Colonic mucosa (tissue), 4 donors: ENCODE measurements around the gene M1AP. TPM values are rescaled to one million over a fixed set of nuclear protein-coding genes. Genes with fewer than 3 reads are reported as not detected.

ENCODE experiments used
- DNase-seq: peaks from one replicate; pipeline ENCODE4 v3.0.0-alpha.2; 2020
- H3K27ac ChIP-seq: fragments of 200-600 bp; one replicate; pipeline ENCODE4 v1.8.0; 2021
- H3K27me3 ChIP-seq: fragments of 200-600 bp; one replicate; pipeline ENCODE4 v1.8.0; 2021
- H3K36me3 ChIP-seq: fragments of 200-600 bp; one replicate; pipeline ENCODE4 v1.8.0; 2021
- H3K4me1 ChIP-seq: fragments of 200-600 bp; one replicate; pipeline ENCODE4 v1.8.0; 2021; ENCODE audit warnings: mild to moderate bottlenecking
- H3K4me3 ChIP-seq: fragments of 200-600 bp; one replicate; pipeline ENCODE4 v1.8.0; 2021
- H3K9ac ChIP-seq, 2 donors: one replicate each; pipeline ENCODE4 v1.7.0; 2013; ENCODE audit warnings: control low read depth in 2 of 2, low read depth in 2 of 2, low read length in 2 of 2
- H3K9me3 ChIP-seq: fragments of 200-600 bp; one replicate; pipeline ENCODE4 v1.8.0; 2021
- CTCF ChIP-seq: fragments of 200-600 bp; IDR thresholded peaks from one replicate; pipeline ENCODE4 v1.8.0; 2022; ENCODE audit warnings: antibody characterized with exemption, mild to moderate bottlenecking
- intact Hi-C: fragments of 100-400 bp; cut with DNase I; formaldehyde crosslinking; loops from one replicate; pipeline ENCODE4 v1.14.1; 2022
- total RNA-seq, 2 donors: library from RNA; stranded (reverse); fragmentation: NEBNext Ultra II Directional in 1 of 2; extraction: Animal tissue kit (Norgen Biotek cat#: 25700) in 1 of 2; gene quantifications; one replicate each; pipeline ENCODE4 v1.2.1, GENCODE V29; 2021
- donor health status: healthy.
- donor health status: DM: no; HTN: no; CAD: no.
- donor health status: DM: no; HTN: no; CAD: no.

Gene M1AP
- total RNA-seq, 2 donors from 2014 or later = 0.35 TPM; not detected in 1

GRCh38 chr2:74628538-74629105 is 19.5 kb downstream of the M1AP start:
- Histone ChIP-seq H3K27ac (no peak overlapping the region), H3K4me1 (no peaks in the 10 kb centered on the region), H3K36me3 (no peaks in the 10 kb centered on the region), H3K4me3 (no peak overlapping the region), H3K9ac (no peak overlapping the region), H3K27me3 (no peaks in the 10 kb centered on the region), H3K9me3 (no peaks in the 10 kb centered on the region)
- intact Hi-C loops = no loop called here
- no peak for TF ChIP-seq CTCF
- DNase-seq = no peak

- DNase-seq = no peak
- H3K27me3 ChIP-seq = no peaks in the 10 kb centered on the region
- no peak overlapping the region for H3K27ac ChIP-seq
- H3K4me1 ChIP-seq = no peaks in the 10 kb centered on the region
- no peaks in the 10 kb centered on the region for H3K36me3 ChIP-seq
- H3K4me3 ChIP-seq = no peak overlapping the region
- no peak overlapping the region for H3K9ac ChIP-seq
- TF ChIP-seq CTCF = no peak
- intact Hi-C loops = no loop called here
- no peaks in the 10 kb centered on the region for H3K9me3 ChIP-seq
Observed at GRCh38 chr2:74625658-74626425, 22.3 kb downstream of the M1AP start.

- H3K27me3 ChIP-seq = no peaks in the 10 kb centered on the region
- DNase-seq = no peak
- no peak overlapping the region for H3K9ac ChIP-seq
- intact Hi-C loops = no loop called here
- H3K27ac ChIP-seq = no peak overlapping the region
- no peak overlapping the region for H3K4me3 ChIP-seq
- H3K4me1 ChIP-seq = no peaks in the 10 kb centered on the region
- no peak for TF ChIP-seq CTCF
- H3K9me3 ChIP-seq = no peaks in the 10 kb centered on the region
- no peaks in the 10 kb centered on the region for H3K36me3 ChIP-seq
Observed at GRCh38 chr2:74620671-74621070, 27.5 kb downstream of the M1AP start.

GRCh38 chr2:74619651-74620297 is 28.4 kb downstream of the M1AP start:
- Histone ChIP-seq H3K27me3 (no peaks in the 10 kb centered on the region), H3K9me3 (no peaks in the 10 kb centered on the region), H3K4me1 (no peaks in the 10 kb centered on the region), H3K36me3 (no peaks in the 10 kb centered on the region), H3K9ac (no peak overlapping the region), H3K27ac (no peak overlapping the region), H3K4me3 (no peak overlapping the region)
- intact Hi-C loops = no loop called here
- DNase-seq = no peak
- no peak for TF ChIP-seq CTCF

GRCh38 chr2:74618410-74619083 is 29.6 kb downstream of the M1AP start:
- DNase-seq = no peak
- H3K9me3 ChIP-seq = no peaks in the 10 kb centered on the region
- H3K9ac ChIP-seq = no peak overlapping the region
- TF ChIP-seq CTCF = no peak
- H3K27me3 ChIP-seq = no peaks in the 10 kb centered on the region
- H3K4me1 ChIP-seq = no peaks in the 10 kb centered on the region
- intact Hi-C loops = no loop called here
- no peak overlapping the region for H3K4me3 ChIP-seq
- H3K27ac ChIP-seq = no peak overlapping the region
- H3K36me3 ChIP-seq = no peaks in the 10 kb centered on the region
